Fibroblast of skin of left quadriceps (primary cell): Measurements from ENCODE around the gene MARF1.
A peak's percentile ranks its signal among the peaks of the same experiment; 100 is the strongest.
"Not testable (repeated sequence)": the region's sequence is repeated elsewhere in the genome, so short reads cannot be mapped to it uniquely, and the experiment has no call there.

Experiments
- DNase-seq, 2 experiments: peaks; one replicate each; pipeline ENCODE4 v3.0.0-alpha.2; 2013; ENCODE audit warnings: low read depth in 2 of 2

MARF1 gene

GRCh38 chr16:15653227-15653626, 10.3 kb upstream of the MARF1 start:
- peak; percentile 73 to 74 for DNase-seq

GRCh38 chr16:15652293-15653001, 9.5 kb upstream of the MARF1 start:
- DNase-seq: no peak

GRCh38 chr16:15650698-15651171, 7.8 kb upstream of the MARF1 start:
- no peak for DNase-seq

- DNase-seq: peak; percentile 58 to 61
Measured at GRCh38 chr16:15650019-15650697, 7.2 kb upstream of the MARF1 start, which contains the start of gene NDE1. Gene NDE1 (plus strand): TSS chr16:15650245. CDS start chr16:15664779, 14,534 bp downstream.

DNA sequence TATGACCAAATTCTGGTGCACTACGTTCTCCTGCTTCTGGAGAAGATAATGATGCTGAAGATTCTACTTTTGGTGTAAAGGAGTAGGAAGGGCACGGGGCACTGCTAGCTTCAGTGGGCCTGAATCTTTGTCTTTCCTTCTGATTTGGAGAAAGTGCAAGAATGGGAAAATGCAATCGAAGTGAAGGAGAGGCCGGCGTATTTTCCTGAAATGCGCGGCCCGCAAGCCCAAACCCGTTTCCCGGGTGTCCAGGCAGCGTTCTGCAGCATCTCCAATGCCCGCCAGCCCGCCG, 6.7 kb upstream of the MARF1 start:
- no peak for DNase-seq

DNA sequence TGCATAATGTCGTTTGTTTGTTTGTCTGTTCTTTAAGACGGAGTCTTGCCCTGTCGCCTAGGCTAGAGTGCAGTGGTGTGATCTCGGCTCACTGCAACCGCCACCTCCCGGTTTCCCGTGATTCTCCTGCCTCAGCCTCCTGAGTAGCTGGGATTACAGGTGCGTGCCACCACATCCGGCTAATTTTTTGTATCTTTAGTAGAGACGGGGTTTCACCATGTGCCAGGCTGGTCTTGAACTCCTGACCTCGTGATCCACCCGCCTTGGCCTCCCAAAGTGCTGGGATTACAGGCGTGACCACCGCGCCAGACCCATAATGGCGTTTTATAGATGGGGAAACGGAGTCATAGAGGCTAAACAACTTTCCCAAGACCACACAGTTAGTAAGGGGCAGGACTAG, 6.4 kb upstream of the MARF1 start:
- not testable (repeated sequence) for DNase-seq

DNA sequence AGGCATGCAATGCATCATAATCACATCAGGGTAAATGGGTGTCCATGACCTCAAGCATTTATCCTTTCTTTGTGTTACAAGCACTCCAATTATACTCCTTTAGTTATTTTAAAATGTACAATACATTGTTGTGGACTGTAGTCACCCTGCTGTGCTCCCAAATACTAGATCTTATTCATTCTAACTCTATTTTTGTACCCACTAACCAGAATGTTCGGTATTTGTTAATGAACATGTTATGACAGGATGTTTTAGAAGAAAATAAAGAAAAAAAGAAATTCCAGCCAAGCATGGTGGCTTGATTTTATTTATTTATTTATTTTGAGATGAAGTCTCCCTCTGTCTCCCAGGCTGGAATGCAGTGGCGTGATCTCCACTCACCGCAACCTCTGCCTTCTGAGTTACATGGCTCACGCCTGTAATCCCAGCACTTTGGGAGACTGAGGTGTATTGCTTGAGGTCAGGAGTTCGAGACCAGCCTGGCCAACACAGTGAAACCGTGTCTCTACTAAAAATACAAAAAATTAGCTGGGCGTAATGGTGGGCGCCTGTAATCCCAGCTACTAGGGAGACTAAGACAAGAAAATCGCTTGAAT, 5.3 kb upstream of the MARF1 start:
- DNase-seq: no peak

- no peak for DNase-seq
Measured at GRCh38 chr16:15647294-15648014, 4.5 kb upstream of the MARF1 start.

DNA sequence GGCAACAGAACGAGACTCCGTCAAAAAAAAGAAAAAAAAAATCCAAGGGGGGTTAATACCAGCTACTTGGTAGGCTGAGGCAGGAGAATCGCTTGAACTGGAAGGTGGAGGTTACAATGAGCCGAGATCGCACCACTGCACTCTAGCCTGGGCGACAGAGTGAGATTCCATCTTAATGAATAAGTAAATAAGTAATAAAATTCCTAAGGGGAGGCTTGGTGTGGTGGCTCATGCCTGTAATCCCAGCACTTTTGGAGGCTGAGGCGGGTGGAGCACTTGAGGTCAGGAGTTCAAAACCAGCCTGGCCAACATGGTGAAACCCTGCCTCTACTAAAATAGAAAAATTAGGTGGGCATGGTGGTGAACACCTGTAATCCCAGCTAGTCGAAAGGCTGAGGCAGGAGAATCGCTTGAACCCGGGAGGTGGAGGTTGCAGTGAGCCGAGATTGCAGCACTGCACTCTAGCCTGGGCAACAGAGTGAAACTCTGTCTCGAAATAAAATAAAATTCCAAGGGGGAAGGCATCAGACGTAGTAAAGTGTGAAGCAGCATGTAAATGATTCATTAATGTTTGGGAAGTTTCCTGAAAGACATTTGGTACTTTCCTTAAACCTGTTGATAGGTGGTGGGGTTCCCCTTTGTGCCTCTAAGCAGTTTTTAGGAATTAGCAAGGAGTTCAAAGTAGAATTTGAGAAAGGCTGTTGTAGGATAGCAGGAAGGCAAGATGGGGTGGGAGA, 3.8 kb upstream of the MARF1 start:
- not testable (repeated sequence) for DNase-seq

DNA sequence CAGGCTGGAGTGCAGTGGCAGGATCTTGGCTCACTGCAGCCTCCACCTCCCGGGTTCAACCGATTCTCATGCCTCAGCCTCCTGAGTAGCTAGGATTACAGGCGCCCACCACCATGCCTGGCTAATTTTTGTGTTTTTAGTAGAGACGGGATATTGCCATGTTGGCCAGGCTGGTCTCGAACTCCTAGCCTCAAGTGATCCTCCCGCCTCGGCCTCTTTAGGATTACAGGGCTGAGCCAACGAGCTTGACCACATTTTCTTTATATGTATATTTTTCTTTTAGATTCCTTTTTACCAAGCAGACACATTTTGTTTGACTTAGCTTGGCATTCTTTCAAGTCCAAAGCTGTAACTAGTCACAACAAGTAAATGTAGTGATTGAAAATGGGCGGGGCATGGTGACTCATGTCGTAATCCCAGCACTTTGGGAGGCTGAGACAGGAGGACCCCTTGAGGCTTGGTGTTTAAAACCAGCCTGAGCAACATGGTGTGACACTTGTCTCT, 2.1 kb upstream of the MARF1 start:
- peak; percentile 67 for DNase-seq

DNA sequence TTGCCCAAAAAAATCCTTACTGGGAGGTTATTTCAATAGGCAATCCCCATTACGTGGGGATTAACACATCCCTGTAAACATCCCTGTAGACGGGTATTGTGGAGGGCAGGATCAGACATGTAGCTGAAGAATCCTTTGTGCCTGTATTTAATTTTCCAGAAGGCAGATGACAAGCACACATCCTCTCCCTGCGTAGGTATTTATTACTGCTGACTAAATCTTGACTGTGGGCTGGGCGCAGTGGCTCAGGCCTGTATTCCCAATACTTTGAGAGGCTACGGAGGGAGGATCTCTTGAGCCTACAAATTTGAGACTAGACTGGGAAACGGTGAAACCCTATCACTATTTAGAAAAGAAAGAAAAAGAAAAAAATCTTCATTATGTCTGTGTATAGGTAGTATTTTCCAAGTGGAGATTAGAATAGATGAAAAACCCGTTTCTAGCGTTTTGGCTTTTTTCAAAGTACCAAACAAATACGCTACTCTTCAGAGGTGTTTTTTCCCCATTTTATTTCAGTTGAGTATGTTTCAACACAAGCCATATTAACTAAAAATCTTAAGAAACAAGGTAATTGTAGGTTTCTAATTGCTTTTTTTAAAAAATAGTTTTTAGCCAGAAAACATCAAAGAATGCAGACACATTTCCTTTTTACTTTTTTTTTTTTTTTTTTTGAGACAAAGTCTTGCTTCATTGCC, 1.5 kb upstream of the MARF1 start:
- DNase-seq: peak; percentile 42 to 44

DNA sequence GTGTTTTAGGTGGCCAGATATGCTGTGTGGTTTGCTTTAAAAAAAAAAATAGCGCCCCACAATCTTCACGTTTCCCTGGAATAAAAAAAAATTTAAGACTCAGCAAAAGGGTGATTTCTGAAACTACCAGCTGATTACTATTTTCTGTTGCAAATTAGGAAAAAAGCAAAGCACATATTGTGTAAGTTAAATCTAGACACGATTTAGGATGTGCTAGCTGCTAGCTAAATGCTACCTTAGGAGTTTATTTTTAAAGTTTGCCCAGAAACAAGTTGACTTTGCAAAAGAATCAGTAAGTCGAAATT, 944 bp upstream of the MARF1 start:
- no peak for DNase-seq

GRCh38 chr16:15642557-15643047, 352 bp downstream of the MARF1 start:
- no peak for DNase-seq

GRCh38 chr16:15641753-15642556, 999 bp downstream of the MARF1 start:
- no peak for DNase-seq

GRCh38 chr16:15640966-15641365, 2.0 kb downstream of the MARF1 start:
- no peak for DNase-seq

- DNase-seq: no peak
Measured at GRCh38 chr16:15639061-15639568, 3.8 kb downstream of the MARF1 start.

- no peak for DNase-seq
Measured at GRCh38 chr16:15636392-15636873, 6.5 kb downstream of the MARF1 start.

GRCh38 chr16:15635926-15636325, 7.0 kb downstream of the MARF1 start:
- DNase-seq: no peak

GRCh38 chr16:15631730-15632409, 11.1 kb downstream of the MARF1 start:
- DNase-seq: no peak
